Measurements from ENCODE around the gene SPAG8. TPM values are rescaled to one million over a fixed set of nuclear protein-coding genes. Genes with fewer than 3 reads are reported as not detected.

Gene SPAG8
- total RNA-seq, 2 donors from 2014 or later = 0.43 to 0.58 TPM

DNA sequence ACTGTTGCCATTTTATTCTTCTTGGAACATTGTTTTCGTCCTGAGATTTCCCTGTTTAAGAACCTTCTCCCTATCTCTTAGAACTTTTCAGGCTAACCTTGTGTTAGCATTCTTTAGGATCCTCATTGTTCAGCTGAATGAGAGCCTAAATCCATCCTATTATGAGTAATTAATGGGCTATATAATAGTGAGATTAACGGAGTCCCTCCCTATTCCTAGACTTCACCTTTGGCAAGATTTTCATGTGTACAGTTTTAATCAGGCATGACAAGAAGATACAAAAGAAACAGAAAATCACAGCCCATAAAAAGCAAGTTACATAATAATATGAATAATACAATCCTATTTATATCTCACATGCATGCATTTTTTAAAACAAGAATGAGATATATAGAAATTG lies 48.9 kb downstream of the SPAG8 start:
- H3K4me1 Mint-ChIP-seq = peaks cover 13% of the 10 kb centered on the region

DNA sequence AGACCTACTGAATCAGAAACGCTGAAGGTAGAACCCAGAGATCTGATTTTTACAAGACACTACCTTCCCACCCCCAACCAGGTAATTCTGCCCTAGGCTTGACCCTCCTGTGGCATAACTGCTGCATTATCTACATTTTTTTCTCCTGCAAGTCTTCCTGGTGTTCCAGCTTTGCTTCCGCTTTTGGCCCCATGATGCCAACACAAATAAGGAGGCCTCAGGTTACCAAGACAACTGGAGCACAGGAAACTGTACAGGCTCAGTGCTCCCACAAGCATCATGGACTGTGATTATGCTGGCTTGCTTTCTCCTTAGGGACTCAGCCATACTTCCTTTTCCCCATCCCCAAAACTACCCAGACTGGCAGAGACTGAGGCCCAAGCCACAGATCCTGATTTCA lies 51.4 kb downstream of the SPAG8 start:
- no peaks in the 10 kb centered on the region for H3K9me3 Mint-ChIP-seq
- H3K27me3 Mint-ChIP-seq = no peaks in the 10 kb centered on the region
- peaks cover 17% of the 10 kb centered on the region for H3K4me1 Mint-ChIP-seq
- H3K4me3 Mint-ChIP-seq = no peak overlapping the region
- no peak for ATAC-seq (replicated peaks)
- no peak overlapping the region for H3K27ac Mint-ChIP-seq
- peaks cover 36% of the 10 kb centered on the region for H3K36me3 Mint-ChIP-seq (ENCODE audit: low read depth)

More for the DNA sequence above, 48.9 kb downstream of the SPAG8 start:
- no peak for ATAC-seq (replicated peaks)
- no peaks in the 10 kb centered on the region for H3K9me3 Mint-ChIP-seq
- no peaks in the 10 kb centered on the region for H3K27me3 Mint-ChIP-seq
- peaks cover 23% of the 10 kb centered on the region for H3K36me3 Mint-ChIP-seq (ENCODE audit: low read depth)
- peak overlapping the region; percentile 23 for H3K27ac Mint-ChIP-seq
- no peak overlapping the region for H3K4me3 Mint-ChIP-seq

DNA sequence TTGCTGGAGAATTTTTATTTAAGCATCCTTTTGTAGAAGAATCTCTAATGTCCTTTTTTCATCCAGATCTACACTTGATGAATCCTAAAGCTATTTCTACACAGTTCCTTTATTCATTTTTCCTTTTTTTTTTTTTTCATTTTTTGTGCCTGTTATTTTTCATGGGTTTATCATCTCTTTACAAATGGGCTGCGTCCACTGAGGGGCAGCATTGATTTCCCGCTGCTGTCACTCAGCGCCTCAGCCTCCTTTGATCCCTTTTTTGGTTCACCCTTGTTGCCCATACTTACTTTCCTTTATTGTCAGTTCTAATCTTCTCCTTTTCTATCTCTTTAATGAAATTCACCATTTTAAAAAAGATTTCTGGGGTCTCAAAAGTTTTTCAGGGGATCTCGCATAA lies 52.3 kb downstream of the SPAG8 start:
- Mint-ChIP-seq H3K27ac (no peak overlapping the region), H3K9me3 (no peaks in the 10 kb centered on the region), H3K4me3 (peak overlapping the region; percentile 16), H3K27me3 (no peaks in the 10 kb centered on the region), H3K4me1 (peaks cover 17% of the 10 kb centered on the region), H3K36me3 (ENCODE audit: low read depth) (peaks cover 36% of the 10 kb centered on the region)
- no peak for ATAC-seq (replicated peaks)

Other genes starting within 250 kb of the SPAG8 start
- 10 to 100 TPM; 23.5 to 39.0 TPM for gene TESK1, start 207.0 kb downstream of the SPAG8 start, total RNA-seq
- 10 to 100 TPM in 1 of 2 donors, 1 to 10 TPM in 1; 7.5 to 43.2 TPM for gene CD72, start 193.8 kb downstream of the SPAG8 start, total RNA-seq
- 100 to 1,000 TPM in 1 of 2 donors, 10 to 100 TPM in 1; 97.0 to 135 TPM for gene SIT1, start 161.3 kb downstream of the SPAG8 start, total RNA-seq
- gene RMRP, start 154.2 kb downstream of the SPAG8 start, total RNA-seq = over 10,000 TPM in 1 of 2 donors, 1,000 to 10,000 TPM in 1; 5,785 to 10,768 TPM
- 10 to 100 TPM; 17.5 to 19.8 TPM for gene CCDC107, start 154.0 kb downstream of the SPAG8 start, total RNA-seq
- gene ARHGEF39, start 147.1 kb downstream of the SPAG8 start, total RNA-seq = 10 to 100 TPM in 1 of 2 donors, 1 to 10 TPM in 1; 9.4 to 16.1 TPM
- 10 to 100 TPM in 1 of 2 donors, under 1 TPM in 1; 0.89 to 31.7 TPM for gene CA9, start 138.3 kb downstream of the SPAG8 start, total RNA-seq
- gene TPM2, start 122.3 kb downstream of the SPAG8 start, total RNA-seq = 1 to 10 TPM; 4.1 to 6.2 TPM
- 100 to 1,000 TPM; 293 to 458 TPM for gene TLN1, start 80.1 kb downstream of the SPAG8 start, total RNA-seq
- 10 to 100 TPM; 23.9 to 40.3 TPM for gene CREB3, start 79.6 kb downstream of the SPAG8 start, total RNA-seq
- 10 to 100 TPM; 27.0 to 36.0 TPM for gene GBA2, start 63.0 kb downstream of the SPAG8 start, total RNA-seq
- 10 to 100 TPM; 18.9 to 25.6 TPM for gene RGP1, start 63.0 kb downstream of the SPAG8 start, total RNA-seq
- not detected for gene MSMP, start 58.0 kb downstream of the SPAG8 start, total RNA-seq
- 10 to 100 TPM; 11.1 to 11.6 TPM for gene NPR2, start 20.7 kb downstream of the SPAG8 start, total RNA-seq
- 10 to 100 TPM; 27.7 to 38.0 TPM for gene HINT2, start 2.8 kb upstream of the SPAG8 start, total RNA-seq
- gene FAM221B, start 16.5 kb upstream of the SPAG8 start, total RNA-seq = not detected
- gene TMEM8B, start 17.0 kb upstream of the SPAG8 start, total RNA-seq = 1 to 10 TPM; 2.4 to 6.8 TPM
- gene OR13J1, start 58.1 kb upstream of the SPAG8 start, total RNA-seq = not detected
- gene HRCT1, start 93.9 kb upstream of the SPAG8 start, total RNA-seq = not detected
- gene SPAAR, start 97.2 kb upstream of the SPAG8 start, total RNA-seq = not detected
- not detected for gene OR2S2, start 145.9 kb upstream of the SPAG8 start, total RNA-seq
- gene RECK, start 224.7 kb upstream of the SPAG8 start, total RNA-seq = 1 to 10 TPM; 4.2 to 5.4 TPM

All from activated T-helper 17 cell treated with anti-CD3 and anti-CD28 coated beads, Interleukin-2, amount 50 U/mL, for 72 hours (primary cell).